NCI-H226 (cell line): ENCODE data around the gene CFB.

Experiments
- DNase-seq: peaks from one replicate; pipeline ENCODE4 v3.0.0-alpha.2; 2015

CFB gene

GRCh38 chr6:31949926-31950548 is 4.1 kb downstream of the CFB start:
- no peak for DNase-seq

DNA sequence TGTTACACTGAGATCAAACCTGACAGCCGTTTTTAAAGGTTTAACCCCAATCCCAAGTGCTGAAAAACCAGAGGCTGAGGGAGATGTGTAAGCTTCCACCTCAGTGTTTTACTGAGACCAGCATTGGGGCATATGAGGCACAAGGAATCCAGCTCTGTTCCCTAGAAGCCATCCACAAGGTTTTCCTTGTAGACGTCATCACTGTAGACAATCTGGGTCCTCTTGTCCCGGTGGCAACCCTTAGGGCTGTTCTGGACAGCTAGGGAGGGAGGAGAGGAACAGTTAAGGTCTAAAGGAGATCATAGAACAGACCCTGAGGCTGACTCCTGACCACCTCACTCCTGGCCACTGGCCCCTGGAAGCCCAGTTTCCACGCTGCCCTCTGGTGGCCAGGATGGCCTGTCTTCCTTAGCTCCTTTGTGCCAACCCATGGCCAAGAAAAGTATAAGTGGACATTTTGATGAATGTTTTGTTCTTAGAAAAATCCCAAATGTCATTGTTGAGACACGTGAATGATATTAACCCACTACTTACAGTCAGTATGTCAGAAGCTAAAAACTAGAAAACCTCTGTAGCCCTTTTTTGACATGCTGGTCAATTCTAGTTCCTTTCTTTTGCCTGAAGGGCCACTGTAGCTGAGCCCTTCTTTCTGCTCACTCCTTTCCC is 6.4 kb downstream of the CFB start:
- DNase-seq = peak; percentile 46

DNA sequence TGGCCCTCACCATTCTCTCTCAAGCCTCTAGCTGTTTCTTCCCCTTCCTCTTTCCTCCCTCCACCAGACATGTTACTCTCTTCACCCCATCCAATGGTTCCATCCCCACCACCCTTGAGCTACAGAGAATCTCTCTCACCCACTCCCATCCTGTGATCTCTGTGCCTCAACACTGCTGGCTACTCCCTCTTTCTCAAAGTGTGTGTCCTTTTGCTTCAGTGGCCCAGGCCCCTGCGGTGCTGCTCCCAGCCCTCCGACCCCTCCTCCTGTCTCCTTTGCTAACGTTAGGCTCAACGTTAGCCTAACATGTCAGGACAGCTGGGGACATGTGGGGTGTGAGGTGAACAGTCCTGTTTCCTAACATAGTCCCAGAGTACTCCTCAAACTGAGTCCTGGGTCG is 7.0 kb downstream of the CFB start:
- DNase-seq = no peak

GRCh38 chr6:31954511-31954910 is 8.6 kb downstream of the CFB start:
- DNase-seq = no peak

GRCh38 chr6:31956796-31957195 is 10.9 kb downstream of the CFB start:
- no peak for DNase-seq

DNA sequence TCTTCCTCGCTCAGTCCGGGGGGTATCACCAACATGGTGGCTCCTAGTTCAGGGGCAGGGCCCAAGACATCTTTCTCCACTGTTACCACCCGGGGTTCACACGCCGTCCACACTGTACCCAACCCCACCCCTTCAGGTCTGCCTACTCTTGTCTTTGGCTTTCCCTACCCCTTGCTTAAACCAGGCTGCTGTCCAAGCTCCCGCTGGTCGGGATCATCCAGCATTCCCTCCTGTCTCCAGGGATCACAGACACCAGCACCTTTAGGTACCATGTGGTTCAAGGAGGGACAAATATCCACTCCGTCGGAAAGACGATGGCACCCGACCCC is 12.5 kb downstream of the CFB start:
- no peak for DNase-seq

GRCh38 chr6:31958741-31959739 is 13.1 kb downstream of the CFB start, which contains the start of the genes NELFE and SKIC2:
TSS of gene NELFE (minus strand) at chr6:31958971. CDS start at chr6:31958446, 525 bp downstream.
TSS of gene SKIC2 (plus strand) at chr6:31959175. CDS start at chr6:31959193, 18 bp downstream.
- peak; percentile 99 for DNase-seq

DNA sequence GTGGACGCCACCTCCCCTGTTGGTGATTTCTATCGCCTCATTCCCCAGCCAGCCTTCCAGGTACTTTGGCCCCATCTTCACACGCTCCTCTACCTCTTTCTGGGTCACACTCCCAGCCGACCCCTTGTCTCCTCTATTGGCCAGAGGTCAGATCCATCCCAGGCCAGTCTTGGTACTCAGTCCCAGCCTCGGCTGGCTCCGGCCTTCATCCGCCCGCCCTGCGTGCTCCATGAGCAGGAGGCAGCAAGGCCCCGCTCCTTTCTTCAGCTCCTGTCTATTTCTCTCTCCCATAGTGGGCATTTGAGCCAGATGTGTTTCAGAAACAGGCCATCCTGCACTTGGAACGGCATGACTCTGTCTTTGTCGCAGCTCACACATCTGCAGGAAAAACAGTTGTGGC is 15.7 kb downstream of the CFB start:
- no peak for DNase-seq

- DNase-seq = no peak
Measured at GRCh38 chr6:31963921-31964320, 18.0 kb downstream of the CFB start.

- DNase-seq = no peak
Measured at GRCh38 chr6:31965700-31966099, 19.8 kb downstream of the CFB start.

DNA sequence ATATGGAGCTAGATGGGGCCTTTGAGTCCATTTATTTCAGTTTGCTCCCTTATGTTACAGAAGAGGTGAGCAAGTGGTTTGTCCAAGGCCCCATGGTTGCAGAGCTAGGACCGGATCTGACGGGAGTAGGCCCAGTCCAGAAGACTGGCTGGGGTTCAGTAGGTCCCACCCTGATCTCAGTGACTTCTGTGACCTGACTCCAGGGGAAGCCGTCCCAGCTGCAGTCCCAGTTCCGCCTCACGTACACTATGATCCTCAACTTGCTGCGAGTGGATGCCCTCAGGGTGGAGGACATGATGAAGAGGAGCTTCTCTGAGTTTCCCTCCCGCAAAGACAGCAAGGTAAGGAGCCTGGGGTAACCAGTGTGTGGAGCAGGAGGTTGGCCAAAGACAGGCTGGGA is 20.6 kb downstream of the CFB start:
- DNase-seq = no peak

GRCh38 chr6:31966997-31967925 is 21.4 kb downstream of the CFB start:
- DNase-seq = no peak

GRCh38 chr6:31967926-31968320 is 22.0 kb downstream of the CFB start:
- DNase-seq = no peak

DNA sequence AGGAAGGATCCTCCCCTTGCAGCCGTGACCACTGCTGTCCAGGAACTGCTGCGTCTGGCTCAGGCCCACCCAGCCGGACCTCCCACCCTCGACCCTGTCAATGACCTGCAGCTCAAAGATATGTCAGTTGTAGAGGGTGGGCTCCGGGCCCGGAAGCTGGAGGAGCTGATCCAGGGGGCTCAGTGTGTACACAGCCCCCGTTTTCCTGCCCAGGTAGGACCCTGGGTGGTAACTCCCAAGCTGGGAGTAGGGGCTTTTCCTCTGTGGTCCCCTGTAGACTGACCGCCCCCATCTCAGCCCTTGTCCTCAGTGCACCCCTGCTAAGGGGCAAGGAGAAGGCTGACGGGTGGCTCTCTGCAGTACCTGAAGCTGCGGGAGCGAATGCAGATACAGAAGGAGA is 22.4 kb downstream of the CFB start:
- no peak for DNase-seq

GRCh38 chr6:31968791-31969711 is 23.2 kb downstream of the CFB start:
- DNase-seq = no peak

GRCh38 chr6:31969712-31970603 is 24.1 kb downstream of the CFB start:
- DNase-seq = peak; percentile 91

DNA sequence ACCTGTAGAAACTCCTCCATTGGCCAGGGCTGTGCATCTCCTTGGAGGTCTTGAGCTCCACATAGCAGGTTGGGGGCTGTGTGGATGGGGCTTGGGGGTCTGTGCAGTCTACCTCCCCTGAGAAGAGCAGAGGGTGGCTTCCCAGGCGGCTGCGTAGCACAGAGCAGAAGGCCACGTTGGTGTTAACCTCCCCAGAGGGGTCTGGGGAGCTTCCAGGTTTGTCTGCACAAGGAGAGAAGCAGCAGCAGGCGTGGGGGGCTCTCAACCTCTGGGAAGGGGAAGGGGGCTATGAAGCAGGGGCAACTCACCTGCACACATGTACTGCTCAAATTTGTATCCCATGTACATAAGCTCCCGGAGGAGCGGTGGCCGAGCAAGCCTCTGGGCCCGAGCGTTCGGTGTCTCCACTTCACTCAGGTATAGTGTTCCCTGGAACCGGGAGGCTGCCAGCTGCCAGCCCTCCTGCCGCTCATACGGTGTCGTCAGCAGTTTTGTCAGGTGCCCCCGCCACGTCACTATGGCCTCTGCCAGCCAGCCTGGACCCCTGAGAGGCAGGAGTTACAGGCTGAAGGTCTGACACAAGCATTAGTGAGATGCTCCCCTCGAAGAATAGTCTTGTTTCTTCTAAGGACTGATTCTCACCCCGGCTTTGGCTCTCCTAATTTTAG is 24.8 kb downstream of the CFB start:
- DNase-seq = no peak

DNA sequence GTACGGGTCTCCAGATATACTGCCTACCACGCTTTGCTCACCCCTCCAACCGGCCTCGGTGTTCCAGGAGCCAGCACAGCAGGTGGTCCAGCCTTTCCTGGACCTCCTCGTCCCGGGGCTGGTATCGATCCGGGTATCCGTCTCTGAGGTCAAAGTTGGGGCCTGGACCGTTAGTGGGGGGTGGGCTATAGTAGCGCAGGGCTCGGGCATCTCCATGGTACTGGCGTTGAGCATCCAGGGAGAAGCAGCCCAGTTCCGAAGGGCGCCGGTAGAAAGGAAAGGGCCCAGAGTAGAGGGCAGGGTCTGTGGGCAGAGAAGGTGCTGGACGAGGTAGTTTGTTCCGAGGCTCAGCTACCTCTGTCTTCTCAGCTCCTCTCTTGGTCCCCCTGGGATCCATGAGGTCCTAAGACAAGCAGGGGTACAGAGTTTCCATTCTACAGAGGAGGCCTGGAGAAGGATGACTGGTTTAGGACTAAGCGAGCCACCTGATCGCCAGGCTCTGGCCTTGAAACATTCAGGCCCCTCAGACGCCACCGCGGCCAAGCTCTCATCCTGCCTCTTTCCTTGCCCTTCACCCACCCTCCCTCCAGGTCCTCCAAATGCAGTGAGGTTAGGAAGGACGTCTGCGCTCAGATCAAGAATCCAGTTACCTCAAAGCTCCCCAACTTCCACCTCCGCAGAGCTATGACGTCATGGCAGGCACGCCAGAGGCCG is 25.5 kb downstream of the CFB start:
- no peak for DNase-seq
